PC-9 (cell line): ENCODE measurements around the gene NPFFR2.

ENCODE experiments used
- EZH2 ChIP-seq: fragments of 200-600 bp; sonication (generic); IDR thresholded peaks from 2 replicates; pipeline ENCODE4 v1.8.0; 2017; ENCODE audit warnings: antibody characterized with exemption, low read depth
- TF ChIP-seq, protein P1 (sequence below): fragments of 200-600 bp; sonication (generic); conservative IDR thresholded peaks from 2 replicates; pipeline ENCODE4 v1.6.1; 2017; ENCODE audit warnings: mixed run types, antibody characterized with exemption, mild to moderate bottlenecking, moderate library complexity

- TF ChIP-seq, protein P1, sequence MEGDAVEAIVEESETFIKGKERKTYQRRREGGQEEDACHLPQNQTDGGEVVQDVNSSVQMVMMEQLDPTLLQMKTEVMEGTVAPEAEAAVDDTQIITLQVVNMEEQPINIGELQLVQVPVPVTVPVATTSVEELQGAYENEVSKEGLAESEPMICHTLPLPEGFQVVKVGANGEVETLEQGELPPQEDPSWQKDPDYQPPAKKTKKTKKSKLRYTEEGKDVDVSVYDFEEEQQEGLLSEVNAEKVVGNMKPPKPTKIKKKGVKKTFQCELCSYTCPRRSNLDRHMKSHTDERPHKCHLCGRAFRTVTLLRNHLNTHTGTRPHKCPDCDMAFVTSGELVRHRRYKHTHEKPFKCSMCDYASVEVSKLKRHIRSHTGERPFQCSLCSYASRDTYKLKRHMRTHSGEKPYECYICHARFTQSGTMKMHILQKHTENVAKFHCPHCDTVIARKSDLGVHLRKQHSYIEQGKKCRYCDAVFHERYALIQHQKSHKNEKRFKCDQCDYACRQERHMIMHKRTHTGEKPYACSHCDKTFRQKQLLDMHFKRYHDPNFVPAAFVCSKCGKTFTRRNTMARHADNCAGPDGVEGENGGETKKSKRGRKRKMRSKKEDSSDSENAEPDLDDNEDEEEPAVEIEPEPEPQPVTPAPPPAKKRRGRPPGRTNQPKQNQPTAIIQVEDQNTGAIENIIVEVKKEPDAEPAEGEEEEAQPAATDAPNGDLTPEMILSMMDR: no peak
- TF ChIP-seq EZH2: no peak
Measured at GRCh38 chr4:72171761-72172160, 140.0 kb downstream of the NPFFR2 start.
